Hepatocyte (in vitro differentiated cells): ENCODE results near the gene EIF4E3. TPM values are rescaled to one million over a fixed set of nuclear protein-coding genes. Genes with fewer than 3 reads are reported as not detected.

Experiments used
- DNase-seq: peaks from one replicate; pipeline ENCODE4 v3.0.0-alpha.2; 2016; ENCODE audit warnings: low spot score
- H2AFZ ChIP-seq: fragments of 200-600 bp; sonication (generic); 2 replicates; pipeline ENCODE4 v1.6.0; 2016; ENCODE audit warnings: antibody characterized with exemption, mild to moderate bottlenecking
- H3K27ac ChIP-seq: fragments of 200-600 bp; sonication (generic); 2 replicates; pipeline ENCODE4 v1.5.1; 2016; ENCODE audit warnings: mild to moderate bottlenecking
- H3K27me3 ChIP-seq: fragments of 200-600 bp; sonication (generic); 2 replicates; pipeline ENCODE4 v1.6.1; 2016
- H3K36me3 ChIP-seq: fragments of 200-600 bp; sonication (generic); replicated peaks from 2 replicates; pipeline ENCODE4 v1.5.1; 2016; ENCODE audit warnings: low read depth; ENCODE audit not compliant: insufficient read depth
- H3K4me1 ChIP-seq: fragments of 200-600 bp; sonication (generic); 2 replicates; pipeline ENCODE4 v1.5.1; 2016; ENCODE audit warnings: mild to moderate bottlenecking, moderate library complexity; ENCODE audit not compliant: insufficient read depth
- H3K4me2 ChIP-seq: fragments of 200-600 bp; sonication (generic); 2 replicates; pipeline ENCODE4 v1.6.0; 2016
- H3K4me3 ChIP-seq: fragments of 200-600 bp; sonication (generic); 2 replicates; pipeline ENCODE4 v1.5.1; 2016; ENCODE audit warnings: mild to moderate bottlenecking
- H3K79me2 ChIP-seq: fragments of 200-600 bp; sonication (generic); 2 replicates; pipeline ENCODE4 v1.6.0; 2017; ENCODE audit warnings: mild to moderate bottlenecking
- H3K9me2 ChIP-seq: fragments of 200-600 bp; sonication (generic); replicated peaks from 2 replicates; pipeline ENCODE4 v1.6.0; 2017; ENCODE audit warnings: mild to moderate bottlenecking; ENCODE audit not compliant: insufficient read depth
- H3K9me3 ChIP-seq: fragments of 200-600 bp; sonication (generic); 2 replicates; pipeline ENCODE4 v1.5.1; 2016; ENCODE audit warnings: low read depth, mild to moderate bottlenecking
- H4K20me1 ChIP-seq: fragments of 200-600 bp; sonication (generic); 2 replicates; pipeline ENCODE4 v1.6.0; 2016; ENCODE audit warnings: mild to moderate bottlenecking; ENCODE audit not compliant: insufficient read depth, poor library complexity, severe bottlenecking
- EZH2 ChIP-seq: fragments of 200-600 bp; sonication (generic); IDR thresholded peaks from 2 replicates; pipeline ENCODE4 v1.6.1; 2016; ENCODE audit warnings: antibody characterized with exemption, mild to moderate bottlenecking, borderline replicate concordance
- EZH2phosphoT487 ChIP-seq: fragments of 200-600 bp; sonication (generic); IDR thresholded peaks from one replicate; pipeline ENCODE4 v1.6.1; 2018; ENCODE audit warnings: antibody characterized with exemption, mild to moderate bottlenecking, low read depth, moderate library complexity; ENCODE audit not compliant: unreplicated experiment, severe bottlenecking
- WGBS: methylation state at CpG from one replicate; pipeline ENCODE4 v1.1.6; 2016; ENCODE audit warnings: low lambda C conversion rate; ENCODE audit errors: missing lambda C conversion rate; 5-methylcytosine and 5-hydroxymethylcytosine counted together
- polyA plus RNA-seq: library from polyadenylated mRNA; unstranded; fragments of >200 nt; fragmentation: Nextera tagmentation; extraction: Ambion mirVana; gene quantifications from 2 replicates; pipeline ENCODE4 v1.2.1, GENCODE V29; 2016
- total RNA-seq: library from RNA; depleted of rRNA; stranded (reverse); fragments of >200 nt; gene quantifications from 2 replicates; pipeline ENCODE4 v1.2.3, GENCODE V29; 2014
- TF ChIP-seq, protein P1 (sequence below): fragments of 200-600 bp; sonication (generic); IDR thresholded peaks from 2 replicates; pipeline ENCODE4 v1.5.1; 2016; ENCODE audit warnings: antibody characterized with exemption, mild to moderate bottlenecking; ENCODE audit not compliant: poor library complexity

Gene EIF4E3
- total and polyA plus RNA-seq, 2 experiments from 2014 or later = 4.1 to 7.4 TPM

DNA sequence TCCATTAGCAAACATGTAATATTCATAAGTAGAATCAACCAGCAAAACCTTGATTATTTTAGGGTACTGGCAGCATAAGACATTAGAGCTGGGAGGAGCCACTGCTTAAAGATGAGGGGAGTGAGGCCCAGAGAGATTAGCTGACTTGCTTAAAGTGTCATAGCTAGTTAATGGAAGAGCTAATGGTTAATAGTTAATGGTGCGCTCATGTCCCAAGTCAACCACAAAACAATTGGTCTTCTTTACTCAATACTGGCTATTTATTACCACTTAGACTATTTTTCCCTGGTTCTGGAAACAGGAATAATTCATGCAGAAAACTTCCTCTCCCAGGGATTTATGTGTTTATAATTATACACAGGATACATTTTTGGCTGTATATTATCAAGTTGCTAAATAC, 33.1 kb downstream of the EIF4E3 start:
- Histone ChIP-seq H4K20me1 (no peaks in the 10 kb centered on the region), H3K4me1 (peaks cover 41% of the 10 kb centered on the region), H3K4me2 (no peak overlapping the region), H2AFZ (no peak overlapping the region), H3K27ac (no peak overlapping the region), H3K36me3 (no peaks in the 10 kb centered on the region), H3K9me3 (no peaks in the 10 kb centered on the region), H3K27me3 (no peaks in the 10 kb centered on the region), H3K79me2 (no peaks in the 10 kb centered on the region), H3K9me2 (no peaks in the 10 kb centered on the region), H3K4me3 (no peak overlapping the region)
- TF ChIP-seq EZH2 (no peak), EZH2phosphoT487 (no peak)
- TF ChIP-seq, protein P1, sequence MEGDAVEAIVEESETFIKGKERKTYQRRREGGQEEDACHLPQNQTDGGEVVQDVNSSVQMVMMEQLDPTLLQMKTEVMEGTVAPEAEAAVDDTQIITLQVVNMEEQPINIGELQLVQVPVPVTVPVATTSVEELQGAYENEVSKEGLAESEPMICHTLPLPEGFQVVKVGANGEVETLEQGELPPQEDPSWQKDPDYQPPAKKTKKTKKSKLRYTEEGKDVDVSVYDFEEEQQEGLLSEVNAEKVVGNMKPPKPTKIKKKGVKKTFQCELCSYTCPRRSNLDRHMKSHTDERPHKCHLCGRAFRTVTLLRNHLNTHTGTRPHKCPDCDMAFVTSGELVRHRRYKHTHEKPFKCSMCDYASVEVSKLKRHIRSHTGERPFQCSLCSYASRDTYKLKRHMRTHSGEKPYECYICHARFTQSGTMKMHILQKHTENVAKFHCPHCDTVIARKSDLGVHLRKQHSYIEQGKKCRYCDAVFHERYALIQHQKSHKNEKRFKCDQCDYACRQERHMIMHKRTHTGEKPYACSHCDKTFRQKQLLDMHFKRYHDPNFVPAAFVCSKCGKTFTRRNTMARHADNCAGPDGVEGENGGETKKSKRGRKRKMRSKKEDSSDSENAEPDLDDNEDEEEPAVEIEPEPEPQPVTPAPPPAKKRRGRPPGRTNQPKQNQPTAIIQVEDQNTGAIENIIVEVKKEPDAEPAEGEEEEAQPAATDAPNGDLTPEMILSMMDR = no peak
- no peak for DNase-seq
- 90% methylated on average over 1 of the region's 1 CpG for WGBS

DNA sequence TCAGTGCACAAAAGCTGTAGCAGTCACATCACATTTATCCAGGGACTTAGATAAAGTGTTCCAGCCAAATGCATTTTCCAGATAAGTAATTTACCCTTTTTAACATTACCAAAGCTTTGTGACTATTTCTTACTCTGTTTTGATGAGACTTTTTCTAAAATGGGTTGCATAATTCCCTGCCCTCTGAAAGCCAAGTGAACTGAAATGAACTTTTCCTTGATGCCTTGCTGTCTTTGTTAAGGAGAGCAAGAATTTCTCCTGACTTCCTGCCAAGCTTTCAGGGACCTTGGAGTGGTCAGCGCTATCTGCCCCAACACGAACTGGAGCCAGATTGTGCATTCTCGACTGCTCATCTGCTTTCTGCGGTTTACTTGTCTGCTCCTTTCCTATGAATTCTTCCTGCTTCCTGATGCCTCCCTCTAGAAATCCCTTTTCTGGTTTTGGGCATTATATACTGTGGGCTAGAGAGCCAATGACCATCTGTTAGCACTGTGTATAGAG, 34.8 kb downstream of the EIF4E3 start:
- Histone ChIP-seq H3K4me2 (peak overlapping the region; percentile 52), H3K9me3 (no peaks in the 10 kb centered on the region), H3K4me3 (no peak overlapping the region), H2AFZ (no peak overlapping the region), H3K79me2 (no peaks in the 10 kb centered on the region), H3K27me3 (no peaks in the 10 kb centered on the region), H3K27ac (no peak overlapping the region), H3K9me2 (no peaks in the 10 kb centered on the region), H4K20me1 (no peaks in the 10 kb centered on the region), H3K36me3 (no peaks in the 10 kb centered on the region), H3K4me1 (peaks cover 43% of the 10 kb centered on the region)
- WGBS = 33% methylated on average over 4 of the region's 4 CpGs
- DNase-seq = peak; percentile 37
- TF ChIP-seq EZH2 (no peak), EZH2phosphoT487 (no peak)
- TF ChIP-seq, protein P1 = no peak

DNA sequence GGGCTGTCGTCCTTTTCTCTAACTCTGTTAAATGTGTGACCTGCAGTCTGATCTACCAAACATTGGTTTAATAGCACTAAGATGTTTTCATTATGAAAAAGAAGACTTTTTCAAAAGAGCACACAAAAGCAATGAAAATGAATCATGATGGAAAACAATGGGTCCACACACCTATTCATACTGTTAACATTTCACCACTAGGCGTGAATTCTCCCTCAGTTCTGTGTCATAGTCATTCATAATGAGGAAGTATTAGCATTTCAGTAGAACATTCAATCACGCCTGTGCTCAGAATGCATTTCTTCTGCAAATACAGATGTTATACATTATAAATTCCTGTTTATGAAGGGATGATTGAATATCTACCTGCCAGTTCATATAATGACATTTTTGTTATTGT, 35.9 kb downstream of the EIF4E3 start:
- H3K27ac ChIP-seq = no peak overlapping the region
- no peak overlapping the region for H2AFZ ChIP-seq
- H4K20me1 ChIP-seq = no peaks in the 10 kb centered on the region
- DNase-seq = no peak
- no peaks in the 10 kb centered on the region for H3K27me3 ChIP-seq
- WGBS = 86% methylated on average over 3 of the region's 3 CpGs
- no peaks in the 10 kb centered on the region for H3K79me2 ChIP-seq
- H3K9me3 ChIP-seq = no peaks in the 10 kb centered on the region
- no peak overlapping the region for H3K4me3 ChIP-seq
- H3K36me3 ChIP-seq = no peaks in the 10 kb centered on the region
- no peak overlapping the region for H3K4me2 ChIP-seq
- no peaks in the 10 kb centered on the region for H3K9me2 ChIP-seq
- peaks cover 44% of the 10 kb centered on the region for H3K4me1 ChIP-seq
- TF ChIP-seq EZH2phosphoT487 = no peak
- TF ChIP-seq EZH2 = no peak
- TF ChIP-seq, protein P1 = no peak
